Heart right ventricle (tissue), 16 donors: ENCODE data around the gene CGNL1. TPM values are rescaled to one million over a fixed set of nuclear protein-coding genes. Genes with fewer than 3 reads are reported as not detected.

Experiments used
- ATAC-seq, 8 donors: fragments of 200-7000 bp; cut with Tn5 transposase; one replicate each; pipeline ENCODE4 v1.9.1; 2020; ENCODE audit warnings: mild to moderate bottlenecking in 8 of 8, moderate library complexity in 8 of 8, moderate number of reproducible peaks in 1 of 8
- DNase-seq, 2 donors: peaks; one replicate each; pipeline ENCODE4 v3.0.0-alpha.2; 2020
- H3K27ac ChIP-seq, 10 donors: fragments of 200-600 bp; sonication (generic) in 2 of 10; one replicate each; pipeline versions ENCODE4 v1.5.0 to v1.8.0; 2020 to 2022; ENCODE audit warnings: mild to moderate bottlenecking in 3 of 10
- H3K27me3 ChIP-seq, 7 donors: fragments of 200-600 bp; one replicate each; pipeline ENCODE4 v1.8.0; 2021 to 2022; ENCODE audit warnings: mild to moderate bottlenecking in 2 of 7
- H3K36me3 ChIP-seq, 9 donors: fragments of 200-600 bp; sonication (generic) in 1 of 9; one replicate each; pipeline versions ENCODE4 v1.5.0 to v1.8.0; 2020 to 2022; ENCODE audit warnings: mild to moderate bottlenecking in 2 of 9
- H3K4me1 ChIP-seq, 9 donors: fragments of 200-600 bp; sonication (generic) in 1 of 9; one replicate each; pipeline versions ENCODE4 v1.5.0 to v1.8.0; 2020 to 2022; ENCODE audit warnings: mild to moderate bottlenecking in 4 of 9
- H3K4me3 ChIP-seq, 10 donors: fragments of 200-600 bp; sonication (generic) in 2 of 10; one replicate each; pipeline versions ENCODE4 v1.5.0 to v1.8.0; 2020 to 2022; ENCODE audit warnings: mild to moderate bottlenecking in 7 of 10, moderate library complexity in 2 of 10
- H3K9me3 ChIP-seq, 11 donors: fragments of 200-600 bp in 10 of 11; sonication (generic) in 2 of 11; one replicate each; pipeline versions ENCODE4 v1.5.0 to v1.8.0; 2013 to 2022; ENCODE audit warnings: mild to moderate bottlenecking in 2 of 11, control low read depth in 1 of 11, moderate library complexity in 1 of 11
- WGBS, 2 donors: extraction: QIAGEN DNeasy Blood & Tissue Kit; methylation state at CpG; one replicate each; pipeline ENCODE4 v1.1.7; 2013; ENCODE audit warnings: inconsistent platforms in 1 of 2; 5-methylcytosine and 5-hydroxymethylcytosine counted together
- intact Hi-C, 10 donors: fragments of 100-400 bp; cut with DNase I; formaldehyde crosslinking; loops; one replicate each; pipeline versions ENCODE4 v1.11.1 to v1.14.2; 2022
- polyA plus RNA-seq, 2 donors: library from polyadenylated mRNA; stranded (reverse); fragments of 200-250 nt; gene quantifications; one replicate each; pipeline ENCODE4 v1.2.3, GENCODE V29; 2013
- total RNA-seq, 10 donors: library from RNA; stranded (reverse); fragmentation: NEBNext Ultra II Directional in 3 of 10; extraction: Animal tissue kit (Norgen Biotek cat#: 25700) in 3 of 10; gene quantifications; one replicate each; pipeline versions ENCODE4 v1.2.1 to v1.2.4, GENCODE V29; 2021 to 2023
- TF ChIP-seq, protein P1 (sequence below), 9 donors: fragments of 200-600 bp; sonication (generic) in 2 of 9; IDR thresholded peaks; one replicate each; pipeline versions ENCODE4 v1.5.0 to v1.8.0; 2021 to 2022; ENCODE audit warnings: antibody characterized with exemption in 9 of 9, mild to moderate bottlenecking in 5 of 9, moderate library complexity in 1 of 9
- donor health status: Arrhythmogenic right ventricular cardiomyopathy.
- donor health status: ischemic (EF 13 %, LVEDD 7.1; RV severe dilation, severe dysfunction).
- donor health status: healthy with polysubstance abuse.
- donor health status: DM: no; HTN: yes; CAD: no.
- donor health status: DM: no; HTN: no; CAD: no.
- donor health status: ischemic (EF 25% LVEDD 6.9; RV normal size, moderate dysfunction).
- donor health status: ischemic (EF 25% LVEDD 5.7; RV mildly dilated, moderate dysfunction).
- donor health status: healthy.
- donor health status: DM: yes; HTN: yes; CAD: no.
- donor health status: Ischemic cardiomyopathy.
- donor health status: ischemic (EF 35%, LVEDD 5.7; RV mildly dilated, moderate dysfunction).
- donor health status: nonischemic (EF 11% LVEDD 7.7; RV severe dilation, severe dysfunction).
- donor health status: DM: yes; HTN: yes; CAD: no.
- donor health status: PGD.
- donor health status: ischemic (EF 29% LVEDD 5.4; RV normal size, mild dysfunction).
- donor health status: nonischemic (EF 23%, LVEDD 6.1; RV moderate dilation, normal function).

CGNL1 gene
- total and polyA plus RNA-seq, 12 donors, result 2.7 to 42.9 (median 33.7) TPM

DNA sequence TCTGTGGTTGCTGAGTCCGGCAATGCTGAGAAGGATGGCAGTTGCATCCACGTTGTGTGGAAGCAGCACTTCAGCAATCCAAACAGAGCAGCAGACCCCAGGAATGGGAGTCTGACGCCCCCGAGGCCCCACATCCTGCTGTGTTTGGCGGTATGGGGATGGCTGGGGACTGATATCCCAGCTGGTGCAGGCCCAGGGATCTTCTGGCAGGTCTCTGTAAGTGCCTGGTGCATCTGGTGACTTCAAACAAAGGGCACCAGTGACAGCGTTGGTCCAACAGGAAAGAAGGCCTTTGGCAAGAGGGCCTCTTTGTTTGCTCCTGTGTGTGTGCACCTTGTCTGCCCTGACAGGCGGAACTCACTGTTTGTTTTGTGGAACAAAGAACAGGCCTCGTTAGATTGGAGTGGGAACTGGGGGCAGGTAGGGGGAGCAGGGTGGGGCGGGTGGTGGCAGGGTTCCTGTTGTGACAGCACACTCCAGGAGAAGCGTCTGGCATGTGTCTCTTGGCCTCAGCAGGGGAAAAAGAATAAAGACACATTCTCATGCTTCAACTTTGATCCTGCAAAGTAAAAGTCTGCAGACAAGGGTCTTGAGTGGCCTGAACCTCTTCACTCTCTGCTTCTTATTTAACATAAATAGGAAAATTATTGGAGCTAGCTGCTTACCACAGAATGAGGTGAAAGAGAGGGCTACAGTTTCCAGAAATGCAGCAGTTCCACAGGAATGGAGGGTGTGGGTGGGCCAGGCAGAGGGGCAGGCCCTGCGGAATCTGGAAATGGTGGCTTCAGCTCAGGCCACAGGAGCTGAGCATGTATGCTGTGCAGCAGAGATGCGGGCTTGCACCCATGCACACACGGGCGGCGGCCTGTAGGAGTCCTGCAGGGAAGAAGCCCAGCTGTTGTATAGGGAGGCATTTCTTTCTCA, 120.9 kb downstream of the CGNL1 start:
- no peaks in the 10 kb centered on the region for H3K27me3 ChIP-seq
- no peak overlapping the region for H3K4me3 ChIP-seq
- TF ChIP-seq, protein P1, sequence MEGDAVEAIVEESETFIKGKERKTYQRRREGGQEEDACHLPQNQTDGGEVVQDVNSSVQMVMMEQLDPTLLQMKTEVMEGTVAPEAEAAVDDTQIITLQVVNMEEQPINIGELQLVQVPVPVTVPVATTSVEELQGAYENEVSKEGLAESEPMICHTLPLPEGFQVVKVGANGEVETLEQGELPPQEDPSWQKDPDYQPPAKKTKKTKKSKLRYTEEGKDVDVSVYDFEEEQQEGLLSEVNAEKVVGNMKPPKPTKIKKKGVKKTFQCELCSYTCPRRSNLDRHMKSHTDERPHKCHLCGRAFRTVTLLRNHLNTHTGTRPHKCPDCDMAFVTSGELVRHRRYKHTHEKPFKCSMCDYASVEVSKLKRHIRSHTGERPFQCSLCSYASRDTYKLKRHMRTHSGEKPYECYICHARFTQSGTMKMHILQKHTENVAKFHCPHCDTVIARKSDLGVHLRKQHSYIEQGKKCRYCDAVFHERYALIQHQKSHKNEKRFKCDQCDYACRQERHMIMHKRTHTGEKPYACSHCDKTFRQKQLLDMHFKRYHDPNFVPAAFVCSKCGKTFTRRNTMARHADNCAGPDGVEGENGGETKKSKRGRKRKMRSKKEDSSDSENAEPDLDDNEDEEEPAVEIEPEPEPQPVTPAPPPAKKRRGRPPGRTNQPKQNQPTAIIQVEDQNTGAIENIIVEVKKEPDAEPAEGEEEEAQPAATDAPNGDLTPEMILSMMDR (IDR thresholded peaks at IDR 0.05), result no peak
- no peaks in the 10 kb centered on the region for H3K36me3 ChIP-seq
- H3K27ac ChIP-seq, result peak overlapping the region in 7 of 10 donors; percentile 47 to 75 (median 62)
- DNase-seq (peak in 1 of 2 donors; percentile 43), ATAC-seq (peak; percentile 52 to 91 (median 76))
- WGBS, 2 donors, result 65 to 72% methylated on average over 15 of the region's 15 CpGs
- intact Hi-C loops, result loop anchor here in 1 of 10 donors (10.0 kb wide), 1 partner anchor 52 kb away; no protein-coding TSS in a partner anchor
- H3K4me1 ChIP-seq, result peaks cover 20 to 66% (median 35%) of the 10 kb centered on the region in 9 donors
- no peaks in the 10 kb centered on the region for H3K9me3 ChIP-seq

DNA sequence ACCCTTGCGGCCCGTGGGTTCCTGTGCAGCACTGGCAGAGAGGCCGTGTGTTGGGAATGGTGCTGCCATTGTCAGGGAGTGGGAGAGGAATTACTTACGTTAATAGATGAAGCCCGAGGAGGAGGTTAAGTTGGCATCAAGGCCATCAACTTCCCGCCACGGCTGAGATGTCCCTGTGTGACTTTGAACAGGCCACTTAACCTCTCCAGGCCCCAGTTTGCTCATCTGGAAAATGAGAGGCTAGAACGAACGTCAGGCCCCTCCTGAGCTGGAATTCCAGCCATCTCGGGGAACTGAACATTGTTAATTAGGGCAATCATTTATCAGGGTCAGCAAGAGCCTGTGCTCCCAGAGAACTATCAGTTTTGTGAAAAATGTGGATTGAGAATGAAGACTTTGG, 124.0 kb downstream of the CGNL1 start:
- Histone ChIP-seq H3K4me1 (peaks cover 12 to 74% (median 36%) of the 10 kb centered on the region in 9 donors), H3K27ac (peak overlapping the region in 3 of 10 donors; percentile 9 to 21 (median 10)), H3K27me3 (no peaks in the 10 kb centered on the region), H3K36me3 (no peaks in the 10 kb centered on the region), H3K9me3 (no peaks in the 10 kb centered on the region), H3K4me3 (no peak overlapping the region)
- WGBS, 2 donors, result 68 to 71% methylated on average over 10 of the region's 10 CpGs
- ATAC-seq (no peak), DNase-seq (no peak)
- TF ChIP-seq, protein P1 (IDR thresholded peaks at IDR 0.05), result no peak
- intact Hi-C loops, result no loop called here

DNA sequence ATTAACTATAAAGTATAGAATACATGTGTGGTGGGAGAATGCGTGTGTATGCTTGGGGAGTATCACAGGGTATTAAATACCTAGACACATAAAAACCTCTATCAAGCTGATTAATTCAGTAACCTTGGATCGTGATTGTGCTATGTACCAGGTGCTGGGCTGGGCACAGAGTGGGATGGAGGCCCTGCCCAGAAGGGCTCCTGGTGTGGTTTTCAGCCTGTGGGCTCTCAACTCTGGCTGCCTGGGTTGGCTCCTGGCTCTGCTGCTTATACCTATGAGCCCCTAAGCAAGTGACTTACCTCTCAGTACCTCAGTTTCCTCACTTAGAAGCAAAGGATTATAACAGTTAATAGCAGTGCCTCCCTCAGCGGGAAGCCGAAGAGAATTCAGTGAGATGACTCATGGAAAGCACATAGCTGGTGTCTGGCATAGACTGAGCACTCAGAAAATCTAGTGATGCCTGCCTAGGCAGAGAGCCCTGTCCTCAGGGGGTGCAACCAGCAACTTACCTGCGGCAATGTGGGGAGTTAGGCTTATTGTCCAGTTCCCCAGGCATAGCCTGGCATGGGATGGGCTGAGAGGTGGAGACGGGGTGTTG, 124.8 kb downstream of the CGNL1 start:
- ATAC-seq, result peak in 3 of 8 donors; percentile 3 to 35 (median 30)
- H3K4me3 ChIP-seq, result no peak overlapping the region
- no peak for DNase-seq
- H3K36me3 ChIP-seq, result no peaks in the 10 kb centered on the region
- WGBS, 2 donors, result 76 to 78% methylated on average over 6 of the region's 6 CpGs
- H3K4me1 ChIP-seq, result peaks cover 7 to 74% (median 37%) of the 10 kb centered on the region in 9 donors
- peak overlapping the region in 6 of 10 donors; percentile 5 to 72 (median 41) for H3K27ac ChIP-seq
- TF ChIP-seq, protein P1 (IDR thresholded peaks at IDR 0.05), result no peak
- no peaks in the 10 kb centered on the region for H3K27me3 ChIP-seq
- intact Hi-C loops, result no loop called here
- H3K9me3 ChIP-seq, result no peaks in the 10 kb centered on the region

DNA sequence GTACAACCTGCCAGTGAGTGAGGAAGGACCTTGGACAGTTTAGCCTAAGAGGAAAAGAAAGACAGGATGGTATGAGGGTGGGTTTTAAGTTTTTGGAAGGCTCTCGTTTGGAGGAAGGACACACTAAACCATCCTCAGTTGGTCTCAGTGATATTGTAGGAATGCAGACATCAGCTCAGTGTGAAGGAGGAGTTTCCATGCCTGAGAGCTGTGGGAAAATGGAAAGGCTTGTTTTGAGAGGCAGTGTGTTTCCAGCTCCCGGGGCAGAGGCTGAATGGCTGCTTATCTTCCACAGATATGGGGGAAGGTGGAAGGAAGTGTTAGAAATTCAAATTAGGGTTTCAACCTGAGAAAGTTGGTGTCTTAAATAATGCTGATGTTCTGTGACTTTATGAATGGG, 125.8 kb downstream of the CGNL1 start:
- no peak overlapping the region for H3K4me3 ChIP-seq
- peak overlapping the region in 6 of 10 donors; percentile 35 to 72 (median 46) for H3K27ac ChIP-seq
- H3K9me3 ChIP-seq, result no peaks in the 10 kb centered on the region
- no peaks in the 10 kb centered on the region for H3K27me3 ChIP-seq
- peaks cover 4 to 74% (median 35%) of the 10 kb centered on the region in 9 donors for H3K4me1 ChIP-seq
- intact Hi-C loops, result no loop called here
- peak in 2 of 8 donors; percentile 13 to 16 for ATAC-seq
- no peak for DNase-seq
- no peaks in the 10 kb centered on the region for H3K36me3 ChIP-seq
- TF ChIP-seq, protein P1 (IDR thresholded peaks at IDR 0.05), result no peak
- WGBS, 2 donors, result 22 to 24% methylated on average over 2 of the region's 2 CpGs
